HEK293 (cell line): ENCODE results near the gene TMC4.
"Not testable (repeated sequence)": the region's sequence is repeated elsewhere in the genome, so short reads cannot be mapped to it uniquely, and the experiment has no call there.

Experiments
- CTCF ChIA-PET: fragments of 350-600 bp; formaldehyde crosslinking; extraction: SDS; loops from one replicate; lab custom pipeline; 2021; ENCODE audit warnings: antibody characterized with exemption; lab: Yijun Ruan, JAX
- POLR2A ChIA-PET: fragments of 300-600 bp; formaldehyde crosslinking; extraction: SDS; loops from one replicate; lab custom pipeline; 2020; ENCODE audit warnings: antibody characterized with exemption, inconsistent platforms; lab: Yijun Ruan, JAX
- H3K27ac ChIP-seq: fragments of 200-500 bp; sonication (Bioruptor generic); 2 replicates; pipeline ENCODE4 v1.5.1; 2014; ENCODE audit warnings: low read depth, low read length, control low read depth, inconsistent platforms; ENCODE audit errors: extremely low read depth
- H3K36me3 ChIP-seq, 2 experiments: fragments of 200-500 bp in 1 of 2; sonication (Bioruptor generic) in 1 of 2; 1 replicate in 1 of 2; 2 replicates in 1 of 2; pipeline ENCODE4 v1.5.1; 2014 to 2017; ENCODE audit warnings: inconsistent platforms in 2 of 2, low read length in 2 of 2; ENCODE audit not compliant: control insufficient read depth in 2 of 2, insufficient read depth in 1 of 2
- H3K4me1 ChIP-seq: fragments of 200-500 bp; sonication (Bioruptor generic); 2 replicates; pipeline ENCODE4 v1.5.1; 2014; ENCODE audit warnings: mild to moderate bottlenecking, low read length, inconsistent platforms; ENCODE audit not compliant: control insufficient read depth, insufficient read depth
- H3K4me3 ChIP-seq: 2 replicates; pipeline ENCODE4 v1.5.1; 2011; ENCODE audit warnings: low read depth, mild to moderate bottlenecking, control low read depth, low read length, moderate library complexity
- H3K9me3 ChIP-seq: fragments of 200-500 bp; sonication (Bioruptor generic); 2 replicates; pipeline ENCODE4 v1.5.1; 2014; ENCODE audit warnings: low read depth, low read length, inconsistent platforms; ENCODE audit not compliant: control insufficient read depth, insufficient read depth
- BCL11A ChIP-seq: fragments of 450-650 bp; formaldehyde crosslinking; IDR thresholded peaks from 2 replicates; pipeline ENCODE4 v1.5.1; 2016; ENCODE audit warnings: low read depth, missing biosample characterization, missing genetic modification characterization
- HOXA7 ChIP-seq: sonication (generic); formaldehyde crosslinking; IDR thresholded peaks from 2 replicates; pipeline ENCODE4 v1.8.1; 2022; ENCODE audit warnings: missing genetic modification reagents, borderline replicate concordance
- HOXC10 ChIP-seq: sonication (generic); formaldehyde crosslinking; IDR thresholded peaks from 2 replicates; pipeline ENCODE4 v1.8.1; 2023; ENCODE audit warnings: mild to moderate bottlenecking, missing genetic modification reagents
- ZFP69B ChIP-seq: fragments of 450-650 bp; formaldehyde crosslinking; IDR thresholded peaks from 2 replicates; pipeline ENCODE4 v1.5.1; 2016; ENCODE audit warnings: missing biosample characterization, missing genetic modification characterization
- ZNF239 ChIP-seq: fragments of 450-650 bp; formaldehyde crosslinking; IDR thresholded peaks from 2 replicates; pipeline ENCODE4 v1.5.1; 2016; ENCODE audit warnings: missing biosample characterization, missing genetic modification characterization
- ZNF311 ChIP-seq: fragments of 450-650 bp; formaldehyde crosslinking; IDR thresholded peaks from 2 replicates; pipeline ENCODE4 v1.5.1; 2017; ENCODE audit warnings: missing biosample characterization, missing genetic modification characterization, borderline replicate concordance
- ZNF501 ChIP-seq: fragments of 450-650 bp; formaldehyde crosslinking; IDR thresholded peaks from 2 replicates; pipeline ENCODE4 v1.5.1; 2016; ENCODE audit warnings: missing biosample characterization, missing genetic modification characterization
- ZNF518A ChIP-seq: fragments of 450-650 bp; formaldehyde crosslinking; conservative IDR thresholded peaks from 2 replicates; pipeline ENCODE4 v1.5.1; 2016; ENCODE audit warnings: low read depth, missing biosample characterization, missing genetic modification characterization
- ZNF544 ChIP-seq: fragments of 450-650 bp; formaldehyde crosslinking; IDR thresholded peaks from 2 replicates; pipeline ENCODE4 v1.5.0; 2017; ENCODE audit warnings: missing biosample characterization, missing genetic modification characterization
- ZNF561 ChIP-seq: fragments of 450-650 bp; IDR thresholded peaks from 2 replicates; pipeline ENCODE4 v1.5.1; 2018; ENCODE audit warnings: missing biosample characterization, missing genetic modification characterization, borderline replicate concordance
- ZNF596 ChIP-seq: fragments of 450-650 bp; IDR thresholded peaks from 2 replicates; pipeline ENCODE4 v1.5.0; 2018; ENCODE audit warnings: missing biosample characterization, mild to moderate bottlenecking, missing genetic modification characterization, moderate library complexity
- ZNF664 ChIP-seq: fragments of 450-650 bp; formaldehyde crosslinking; IDR thresholded peaks from 2 replicates; pipeline ENCODE4 v1.5.1; 2016; ENCODE audit warnings: missing biosample characterization, missing genetic modification characterization
- ZXDB ChIP-seq: fragments of 450-650 bp; formaldehyde crosslinking; IDR thresholded peaks from 2 replicates; pipeline ENCODE4 v1.5.1; 2016; ENCODE audit warnings: missing biosample characterization, missing genetic modification characterization

TMC4 gene

GRCh38 chr19:54173951-54174834 lies 1.2 kb upstream of the TMC4 start (continued):
- TF ChIP-seq ZFP69B (tag by site-specific recombination), result no peak

- peaks cover 10 to 11% of the 10 kb centered on the region in 2 experiments; a peak in 2 of 3 replicates for H3K36me3 ChIP-seq
- TF ChIP-seq ZNF596 (tag by site-specific recombination) (no peak), HOXC10 (CRISPR knock-in tag) (no peak), ZNF501 (tag by site-specific recombination) (no peak), ZNF518A (tag by site-specific recombination) (no peak), ZXDB (tag by site-specific recombination) (no peak), ZNF239 (tag by site-specific recombination) (no peak), BCL11A (tag by site-specific recombination) (no peak), ZNF544 (tag by site-specific recombination) (no peak), HOXA7 (no peak), ZNF311 (no peak), ZNF664 (tag by site-specific recombination) (no peak), ZNF561 (tag by site-specific recombination) (no peak)
- ChIA-PET CTCF (interaction anchor here (0.5 to 1.5 kb wide), 9 partner anchors 12 to 217 kb away, joined by 3 to 7 read pairs (median 4); partner anchors contain the start of gene LILRA4), POLR2A (interaction anchor here (1.8 to 10.2 kb wide), 5 partner anchors 11 to 36 kb away, joined by 5 to 90 read pairs (median 17); partner anchors contain the start of genes CNOT3, LENG1, MBOAT7 and RPS9)
- no peak overlapping the region for H3K27ac ChIP-seq
- no peaks in the 10 kb centered on the region for H3K9me3 ChIP-seq
- no peaks in the 10 kb centered on the region for H3K4me1 ChIP-seq
- H3K4me3 ChIP-seq, result no peak overlapping the region
Measured at GRCh38 chr19:54173359-54173699, 369 bp upstream of the TMC4 start.

GRCh38 chr19:54171736-54172431 lies 1.1 kb downstream of the TMC4 start:
- H3K9me3 ChIP-seq, H3K36me3 ChIP-seq, H3K4me3 ChIP-seq, H3K4me1 ChIP-seq, H3K27ac ChIP-seq: not testable (repeated sequence)
- POLR2A ChIA-PET, result interaction anchor here (0.5 to 10.2 kb wide), 6 partner anchors 12 to 58 kb away, joined by 3 to 90 read pairs (median 11); partner anchors contain the start of genes CNOT3, MBOAT7 and TSEN34
- CTCF ChIA-PET, result interaction anchor here (0.6 to 3.7 kb wide), 4 partner anchors 8 to 227 kb away, joined by 3 to 15 read pairs (median 5); no protein-coding TSS in a partner anchor
